Suprapubic skin (tissue), 4 donors: Measurements from ENCODE around the gene SHISA7.
"Not testable (repeated sequence)": the region's sequence is repeated elsewhere in the genome, so short reads cannot be mapped to it uniquely, and the experiment has no call there.

Experiments
- CTCF ChIP-seq, 2 donors: fragments of 200-600 bp in 1 of 2; fragments of 450-650 bp in 1 of 2; sonication (generic) in 1 of 2; IDR thresholded peaks; one replicate each; pipeline ENCODE4 v1.5.1; 2016 to 2019; ENCODE audit warnings: antibody characterized with exemption in 2 of 2, mild to moderate bottlenecking in 1 of 2, moderate library complexity in 1 of 2
- EP300 ChIP-seq: sonication (generic); formaldehyde crosslinking; IDR thresholded peaks from one replicate; pipeline ENCODE4 v1.6.1; 2017; ENCODE audit warnings: antibody characterized with exemption
- POLR2A ChIP-seq, 2 donors: fragments of 450-650 bp; IDR thresholded peaks; one replicate each; pipeline ENCODE4 v1.6.1; 2017; ENCODE audit warnings: antibody characterized with exemption in 2 of 2, mild to moderate bottlenecking in 2 of 2, moderate library complexity in 2 of 2
- POLR2AphosphoS5 ChIP-seq, 3 donors: sonication (generic); formaldehyde crosslinking; IDR thresholded peaks; one replicate each; pipeline ENCODE4 v1.6.1; 2017; ENCODE audit warnings: antibody characterized with exemption in 3 of 3

DNA sequence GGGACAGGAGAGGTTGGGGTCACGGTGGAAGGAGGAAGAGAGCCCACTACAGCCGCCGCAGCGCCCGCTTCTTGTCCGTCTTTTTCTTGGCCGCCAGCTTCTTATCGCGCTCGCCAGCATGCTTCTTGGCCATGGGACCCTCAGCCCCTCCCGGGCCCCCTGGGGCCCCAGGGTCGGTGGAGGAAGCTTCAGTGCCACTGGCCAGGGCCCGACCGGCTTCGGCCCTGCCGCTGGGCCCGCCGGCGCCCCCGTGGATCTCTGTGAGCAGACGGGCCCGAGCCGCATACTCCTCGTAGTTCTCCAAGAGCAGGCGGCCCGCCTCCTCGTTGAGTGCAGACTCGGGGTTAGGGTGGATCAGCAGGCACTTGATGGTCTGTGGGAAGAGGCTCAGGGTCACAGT lies 41.7 kb downstream of the SHISA7 start:
- not testable (repeated sequence) for TF ChIP-seq CTCF (IDR thresholded peaks at IDR 0.05); POLR2A (IDR thresholded peaks at IDR 0.05); POLR2AphosphoS5 (IDR thresholded peaks at IDR 0.05); EP300
